Heart right ventricle (tissue), 16 donors: ENCODE data around the gene AMHR2. TPM values are rescaled to one million over a fixed set of nuclear protein-coding genes. Genes with fewer than 3 reads are reported as not detected.
A peak's percentile ranks its signal among the peaks of the same experiment; 100 is the strongest.

Experiments
- ATAC-seq, 8 donors: fragments of 200-7000 bp; cut with Tn5 transposase; one replicate each; pipeline ENCODE4 v1.9.1; 2020; ENCODE audit warnings: mild to moderate bottlenecking in 8 of 8, moderate library complexity in 8 of 8, moderate number of reproducible peaks in 1 of 8
- DNase-seq, 2 donors: peaks; one replicate each; pipeline ENCODE4 v3.0.0-alpha.2; 2020
- H3K27ac ChIP-seq, 10 donors: fragments of 200-600 bp; sonication (generic) in 2 of 10; one replicate each; pipeline versions ENCODE4 v1.5.0 to v1.8.0; 2020 to 2022; ENCODE audit warnings: mild to moderate bottlenecking in 3 of 10
- H3K27me3 ChIP-seq, 7 donors: fragments of 200-600 bp; one replicate each; pipeline ENCODE4 v1.8.0; 2021 to 2022; ENCODE audit warnings: mild to moderate bottlenecking in 2 of 7
- H3K36me3 ChIP-seq, 9 donors: fragments of 200-600 bp; sonication (generic) in 1 of 9; one replicate each; pipeline versions ENCODE4 v1.5.0 to v1.8.0; 2020 to 2022; ENCODE audit warnings: mild to moderate bottlenecking in 2 of 9
- H3K4me1 ChIP-seq, 9 donors: fragments of 200-600 bp; sonication (generic) in 1 of 9; one replicate each; pipeline versions ENCODE4 v1.5.0 to v1.8.0; 2020 to 2022; ENCODE audit warnings: mild to moderate bottlenecking in 4 of 9
- H3K4me3 ChIP-seq, 10 donors: fragments of 200-600 bp; sonication (generic) in 2 of 10; one replicate each; pipeline versions ENCODE4 v1.5.0 to v1.8.0; 2020 to 2022; ENCODE audit warnings: mild to moderate bottlenecking in 7 of 10, moderate library complexity in 2 of 10
- H3K9me3 ChIP-seq, 11 donors: fragments of 200-600 bp in 10 of 11; sonication (generic) in 2 of 11; one replicate each; pipeline versions ENCODE4 v1.5.0 to v1.8.0; 2013 to 2022; ENCODE audit warnings: mild to moderate bottlenecking in 2 of 11, control low read depth in 1 of 11, moderate library complexity in 1 of 11
- WGBS, 2 donors: extraction: QIAGEN DNeasy Blood & Tissue Kit; methylation state at CpG; one replicate each; pipeline ENCODE4 v1.1.7; 2013; ENCODE audit warnings: inconsistent platforms in 1 of 2; 5-methylcytosine and 5-hydroxymethylcytosine counted together
- intact Hi-C, 10 donors: fragments of 100-400 bp; cut with DNase I; formaldehyde crosslinking; loops; one replicate each; pipeline versions ENCODE4 v1.11.1 to v1.14.2; 2022
- polyA plus RNA-seq, 2 donors: library from polyadenylated mRNA; stranded (reverse); fragments of 200-250 nt; gene quantifications; one replicate each; pipeline ENCODE4 v1.2.3, GENCODE V29; 2013
- total RNA-seq, 10 donors: library from RNA; stranded (reverse); fragmentation: NEBNext Ultra II Directional in 3 of 10; extraction: Animal tissue kit (Norgen Biotek cat#: 25700) in 3 of 10; gene quantifications; one replicate each; pipeline versions ENCODE4 v1.2.1 to v1.2.4, GENCODE V29; 2021 to 2023
- TF ChIP-seq, protein P1 (sequence below), 9 donors: fragments of 200-600 bp; sonication (generic) in 2 of 9; IDR thresholded peaks; one replicate each; pipeline versions ENCODE4 v1.5.0 to v1.8.0; 2021 to 2022; ENCODE audit warnings: antibody characterized with exemption in 9 of 9, mild to moderate bottlenecking in 5 of 9, moderate library complexity in 1 of 9
- donor health status: Arrhythmogenic right ventricular cardiomyopathy.
- donor health status: ischemic (EF 13 %, LVEDD 7.1; RV severe dilation, severe dysfunction).
- donor health status: healthy with polysubstance abuse.
- donor health status: DM: no; HTN: yes; CAD: no.
- donor health status: DM: no; HTN: no; CAD: no.
- donor health status: ischemic (EF 25% LVEDD 6.9; RV normal size, moderate dysfunction).
- donor health status: ischemic (EF 25% LVEDD 5.7; RV mildly dilated, moderate dysfunction).
- donor health status: healthy.
- donor health status: DM: yes; HTN: yes; CAD: no.
- donor health status: Ischemic cardiomyopathy.
- donor health status: ischemic (EF 35%, LVEDD 5.7; RV mildly dilated, moderate dysfunction).
- donor health status: nonischemic (EF 11% LVEDD 7.7; RV severe dilation, severe dysfunction).
- donor health status: DM: yes; HTN: yes; CAD: no.
- donor health status: PGD.
- donor health status: ischemic (EF 29% LVEDD 5.4; RV normal size, mild dysfunction).
- donor health status: nonischemic (EF 23%, LVEDD 6.1; RV moderate dilation, normal function).

AMHR2 gene
- total and polyA plus RNA-seq, 12 donors, result 0.24 to 0.94 (median 0.64) TPM; not detected in 7

DNA sequence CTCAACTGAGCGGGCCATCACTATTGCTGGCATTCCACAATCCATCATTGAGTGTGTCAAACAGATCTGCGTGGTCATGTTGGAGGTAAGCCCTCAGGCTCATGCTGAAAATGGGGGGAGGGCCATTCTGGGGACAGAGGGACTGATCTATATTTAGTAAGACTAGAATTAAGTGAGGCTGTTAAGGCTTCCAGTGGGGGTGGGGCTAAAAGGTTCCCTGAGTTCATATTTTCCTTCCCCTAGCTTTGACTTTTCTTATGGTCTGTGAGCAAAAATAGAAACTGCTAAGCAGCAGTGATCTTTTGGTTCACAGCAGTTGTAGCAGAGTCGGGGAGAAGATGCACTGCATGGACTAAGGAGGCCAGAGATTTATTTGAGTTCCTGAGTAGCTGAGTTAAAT lies 37.4 kb downstream of the AMHR2 start:
- intact Hi-C loops, result no loop called here
- Histone ChIP-seq H3K36me3 (peaks cover 18 to 100% (median 98%) of the 10 kb centered on the region in 9 donors), H3K9me3 (no peaks in the 10 kb centered on the region), H3K27me3 (no peaks in the 10 kb centered on the region), H3K4me1 (peaks cover 6 to 75% (median 56%) of the 10 kb centered on the region in 9 donors), H3K27ac (peak overlapping the region in 8 of 10 donors; percentile 29 to 75 (median 62)), H3K4me3 (no peak overlapping the region)
- TF ChIP-seq, protein P1, sequence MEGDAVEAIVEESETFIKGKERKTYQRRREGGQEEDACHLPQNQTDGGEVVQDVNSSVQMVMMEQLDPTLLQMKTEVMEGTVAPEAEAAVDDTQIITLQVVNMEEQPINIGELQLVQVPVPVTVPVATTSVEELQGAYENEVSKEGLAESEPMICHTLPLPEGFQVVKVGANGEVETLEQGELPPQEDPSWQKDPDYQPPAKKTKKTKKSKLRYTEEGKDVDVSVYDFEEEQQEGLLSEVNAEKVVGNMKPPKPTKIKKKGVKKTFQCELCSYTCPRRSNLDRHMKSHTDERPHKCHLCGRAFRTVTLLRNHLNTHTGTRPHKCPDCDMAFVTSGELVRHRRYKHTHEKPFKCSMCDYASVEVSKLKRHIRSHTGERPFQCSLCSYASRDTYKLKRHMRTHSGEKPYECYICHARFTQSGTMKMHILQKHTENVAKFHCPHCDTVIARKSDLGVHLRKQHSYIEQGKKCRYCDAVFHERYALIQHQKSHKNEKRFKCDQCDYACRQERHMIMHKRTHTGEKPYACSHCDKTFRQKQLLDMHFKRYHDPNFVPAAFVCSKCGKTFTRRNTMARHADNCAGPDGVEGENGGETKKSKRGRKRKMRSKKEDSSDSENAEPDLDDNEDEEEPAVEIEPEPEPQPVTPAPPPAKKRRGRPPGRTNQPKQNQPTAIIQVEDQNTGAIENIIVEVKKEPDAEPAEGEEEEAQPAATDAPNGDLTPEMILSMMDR (IDR thresholded peaks at IDR 0.05), result no peak
- peak; percentile 67 to 94 (median 86) for ATAC-seq
- WGBS, 2 donors, result 41 to 53% methylated on average over 3 of the region's 3 CpGs
- DNase-seq, result peak in 1 of 2 donors; percentile 79

- ATAC-seq (no peak), DNase-seq (no peak)
- Histone ChIP-seq H3K27ac (peak overlapping the region in 8 of 10 donors; percentile 29 to 75 (median 60)), H3K4me1 (peaks cover 6 to 77% (median 61%) of the 10 kb centered on the region in 9 donors), H3K36me3 (peaks cover 18 to 100% (median 98%) of the 10 kb centered on the region in 9 donors), H3K27me3 (no peaks in the 10 kb centered on the region), H3K4me3 (peak overlapping the region in 1 of 10 donors; percentile 10), H3K9me3 (no peaks in the 10 kb centered on the region)
- 62 to 70% methylated on average over 8 of the region's 8 CpGs for WGBS, 2 donors
- intact Hi-C loops, result no loop called here
- TF ChIP-seq, protein P1 (IDR thresholded peaks at IDR 0.05), result no peak
These were observed 37.9 kb downstream of the AMHR2 start for GRCh38 chr12:53461591-53461990.

- WGBS, 2 donors, result 31 to 57% methylated on average over 3 of the region's 3 CpGs
- intact Hi-C loops, result no loop called here
- ATAC-seq, result no peak
- Histone ChIP-seq H3K4me1 (peaks cover 6 to 85% (median 64%) of the 10 kb centered on the region in 9 donors), H3K9me3 (no peaks in the 10 kb centered on the region), H3K27me3 (no peaks in the 10 kb centered on the region), H3K4me3 (no peak overlapping the region), H3K36me3 (peaks cover 22 to 100% (median 98%) of the 10 kb centered on the region in 9 donors), H3K27ac (peak overlapping the region in 6 of 10 donors; percentile 19 to 75 (median 36))
- TF ChIP-seq, protein P1 (IDR thresholded peaks at IDR 0.05), result no peak
- DNase-seq, result no peak
These were observed 39.3 kb downstream of the AMHR2 start for GRCh38 chr12:53462935-53463334.

DNA sequence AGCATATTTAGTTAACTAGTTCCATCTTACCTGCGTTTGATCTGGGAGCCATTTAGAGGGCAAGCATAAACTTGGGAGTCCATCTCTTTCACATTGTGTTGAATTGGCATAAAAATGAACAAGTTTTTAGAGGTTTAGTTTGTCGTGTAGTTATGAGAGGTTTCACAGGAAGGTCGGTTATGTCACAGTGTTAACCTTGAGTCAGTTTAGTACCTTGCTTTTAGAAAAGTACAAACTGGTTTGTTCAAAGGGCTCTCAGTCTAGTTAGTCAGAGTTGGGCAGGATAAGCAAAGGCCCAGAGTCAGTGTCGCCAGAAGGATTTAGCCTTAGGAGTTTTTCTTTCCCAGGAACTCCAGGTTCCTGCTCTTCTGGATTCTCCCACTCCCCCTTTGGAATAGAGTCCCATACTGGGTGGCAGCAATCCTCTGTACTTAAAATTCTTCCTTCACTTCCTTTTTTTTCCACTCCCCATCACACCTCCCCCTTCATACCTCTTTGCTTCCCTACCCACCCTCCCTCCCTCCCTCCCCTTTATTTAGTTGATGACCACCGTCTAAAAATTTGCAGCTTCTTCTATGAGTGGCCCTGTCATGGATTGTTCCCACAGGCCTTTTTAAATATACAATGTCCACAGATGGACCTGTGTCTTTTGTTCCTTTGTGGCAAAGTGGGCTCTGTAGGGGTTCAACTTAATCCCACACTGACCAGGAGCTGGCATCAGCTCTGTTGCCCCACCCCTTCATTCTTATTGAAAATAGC lies 40.3 kb downstream of the AMHR2 start:
- 39 to 46% methylated on average over 5 of the region's 5 CpGs for WGBS, 2 donors
- Histone ChIP-seq H3K27ac (peak overlapping the region in 7 of 10 donors; percentile 17 to 75 (median 41)), H3K4me1 (peaks cover 6 to 93% (median 68%) of the 10 kb centered on the region in 9 donors), H3K36me3 (peaks cover 22 to 100% (median 100%) of the 10 kb centered on the region in 9 donors), H3K9me3 (no peaks in the 10 kb centered on the region), H3K27me3 (no peaks in the 10 kb centered on the region), H3K4me3 (no peak overlapping the region)
- intact Hi-C loops, result no loop called here
- TF ChIP-seq, protein P1 (IDR thresholded peaks at IDR 0.05), result no peak
- DNase-seq (no peak), ATAC-seq (peak in 1 of 8 donors; percentile 1)
